ENCODE measurements around the gene OGA. TPM values are rescaled to one million over a fixed set of nuclear protein-coding genes. Genes with fewer than 3 reads are reported as not detected.

Gene OGA
- total and polyA plus RNA-seq, 2 donors (not counting 1 experiment from before 2014, with no cell fraction given) = 128 to 418 TPM

DNA sequence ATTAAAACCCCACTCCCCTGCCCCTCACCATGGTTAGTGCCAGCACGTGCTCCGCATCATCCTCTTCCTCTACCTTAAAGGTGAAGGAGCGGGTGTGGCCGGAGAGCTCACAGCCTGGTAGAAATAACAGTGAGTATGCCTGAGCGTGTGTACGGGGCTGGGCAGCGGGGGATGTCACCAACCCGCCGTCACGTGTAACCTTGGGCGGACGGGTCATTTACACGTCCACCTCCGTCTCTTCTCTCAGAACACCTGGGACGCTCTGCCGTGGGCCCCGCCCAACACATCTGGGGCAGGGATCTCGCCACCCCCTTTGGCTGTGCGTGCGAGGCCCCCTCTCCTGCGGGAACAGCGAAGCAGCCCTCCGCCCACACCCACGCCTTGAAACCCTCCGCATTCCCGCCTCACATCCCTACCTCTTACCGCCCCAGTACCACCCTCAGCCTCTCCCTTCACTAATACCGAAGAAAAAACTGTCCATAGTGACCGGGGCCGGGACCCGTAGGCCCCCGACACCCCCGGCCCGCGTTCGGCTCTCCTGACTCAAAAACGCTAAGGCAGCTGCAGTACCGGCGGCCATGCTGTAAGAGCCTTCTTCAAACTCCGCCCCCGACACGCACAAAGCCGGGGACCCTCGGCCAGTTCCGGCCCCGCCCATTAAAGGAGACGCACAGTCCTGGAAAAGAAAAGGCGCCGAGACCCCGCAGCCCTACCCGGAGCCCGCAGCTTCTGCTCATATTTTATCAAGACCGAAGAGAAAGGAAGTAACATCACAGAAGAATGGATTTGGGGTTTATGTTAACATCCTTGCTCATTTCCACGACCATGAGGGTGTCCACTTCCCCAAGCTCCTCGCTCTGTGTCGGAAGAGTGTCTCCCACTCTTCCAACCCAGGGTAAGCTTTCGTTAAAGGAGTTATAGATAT lies 35.2 kb downstream of the OGA start, which contains the start of gene NPM3:
Gene NPM3, minus strand, starts transcription at position 636 of the 925 bp plus-strand sequence. Its CDS starts 56 bp downstream, at position 580.
- Histone ChIP-seq H3K27ac (ENCODE audit: low read length in 2 of 2) (peak within 1 kb of the TSS; percentile 8 to 69), H3K9ac (ENCODE audit: low read length) (peak within 1 kb of the TSS; percentile 71), H3K9me3 (ENCODE audit: control extremely low read depth in 1 of 3, control insufficient read depth in 2 of 3, insufficient read depth in 1 of 3, low read length in 2 of 3) (peaks cover 0 to 10% (median 0%) of the 10 kb centered on the region in 3 donors), H3K4me2 (replicated peaks; ENCODE audit: low read depth, low read length, poor library complexity, severe bottlenecking) (peak within 1 kb of the TSS; percentile 95), H3K4me1 (ENCODE audit: control insufficient read depth in 2 of 2, insufficient read depth in 2 of 2, low read length in 2 of 2) (peaks cover 32 to 57% of the 10 kb centered on the region in 2 donors), H3K36me3 (replicated peaks in 1 of 2; ENCODE audit: control extremely low read depth in 1 of 2, control insufficient read depth in 1 of 2, extremely low read depth in 1 of 2, insufficient read depth in 2 of 2, low read length in 1 of 2) (peaks cover 0 to 36% of the 10 kb centered on the region in 2 experiments), H3K4me3 (ENCODE audit: control extremely low read depth in 1 of 5, extremely low read depth in 1 of 5, insufficient read depth in 1 of 5, low read depth in 2 of 5, low read length in 4 of 5) (peak within 1 kb of the TSS; percentile 18 to 73 (median 67)), H2AFZ (ENCODE audit: insufficient read depth, low read depth, low read length, poor library complexity, severe bottlenecking) (peak within 1 kb of the TSS; percentile 86), H3K27me3 (replicated peaks in 1 of 4; ENCODE audit: control extremely low read depth in 1 of 4, control insufficient read depth in 3 of 4, insufficient read depth in 4 of 4, low read length in 3 of 4) (peaks cover 0 to 16% (median 7%) of the 10 kb centered on the region in 4 experiments), H3K79me2 (ENCODE audit: control insufficient read depth, insufficient read depth, low read length) (peaks cover 24% of the 10 kb centered on the region), H4K20me1 (ENCODE audit: control insufficient read depth, insufficient read depth, low read length, poor library complexity, severe bottlenecking) (peaks cover 64% of the 10 kb centered on the region)
- H3K4me3 Mint-ChIP-seq = peak within 1 kb of the TSS; percentile 99
- no peaks in the 10 kb centered on the region for H3K9me3 Mint-ChIP-seq (ENCODE audit: insufficient read depth)
- H3K27me3 Mint-ChIP-seq = peaks cover 6% of the 10 kb centered on the region
- TF ChIP-seq EZH2 (IDR thresholded peaks at IDR 0.05; ENCODE audit: borderline replicate concordance, insufficient read depth, low read depth, low read length, poor library complexity, severe bottlenecking) = no peak
- TF ChIP-seq, protein P1, sequence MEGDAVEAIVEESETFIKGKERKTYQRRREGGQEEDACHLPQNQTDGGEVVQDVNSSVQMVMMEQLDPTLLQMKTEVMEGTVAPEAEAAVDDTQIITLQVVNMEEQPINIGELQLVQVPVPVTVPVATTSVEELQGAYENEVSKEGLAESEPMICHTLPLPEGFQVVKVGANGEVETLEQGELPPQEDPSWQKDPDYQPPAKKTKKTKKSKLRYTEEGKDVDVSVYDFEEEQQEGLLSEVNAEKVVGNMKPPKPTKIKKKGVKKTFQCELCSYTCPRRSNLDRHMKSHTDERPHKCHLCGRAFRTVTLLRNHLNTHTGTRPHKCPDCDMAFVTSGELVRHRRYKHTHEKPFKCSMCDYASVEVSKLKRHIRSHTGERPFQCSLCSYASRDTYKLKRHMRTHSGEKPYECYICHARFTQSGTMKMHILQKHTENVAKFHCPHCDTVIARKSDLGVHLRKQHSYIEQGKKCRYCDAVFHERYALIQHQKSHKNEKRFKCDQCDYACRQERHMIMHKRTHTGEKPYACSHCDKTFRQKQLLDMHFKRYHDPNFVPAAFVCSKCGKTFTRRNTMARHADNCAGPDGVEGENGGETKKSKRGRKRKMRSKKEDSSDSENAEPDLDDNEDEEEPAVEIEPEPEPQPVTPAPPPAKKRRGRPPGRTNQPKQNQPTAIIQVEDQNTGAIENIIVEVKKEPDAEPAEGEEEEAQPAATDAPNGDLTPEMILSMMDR (IDR thresholded peaks at IDR 0.05) = no peak
- DNase-seq = peak; percentile 78
- ChIA-PET CTCF (interaction anchor here (0.6 to 5.0 kb wide), 16 partner anchors 10 to 696 kb away, joined by 3 to 48 read pairs (median 4); partner anchors contain the start of gene OGA), POLR2A (interaction anchor here (0.6 to 2.4 kb wide), 4 partner anchors 9 to 368 kb away, joined by 3 to 9 read pairs (median 6); partner anchors contain the start of gene OGA)
- peak; percentile 66 for ATAC-seq (ENCODE audit: low read depth)
- intact Hi-C loops (cut with micrococcal nuclease) = loop anchor here (1.0 to 5.0 kb wide), 3 partner anchors 35 to 282 kb away; partner anchors contain the start of genes DPCD, HPS6, OGA and POLL
- H3K4me1 Mint-ChIP-seq = peaks cover 55% of the 10 kb centered on the region
- H3K27ac Mint-ChIP-seq = peak within 1 kb of the TSS; percentile 90
- WGBS (ENCODE audit: insufficient coverage) = under 1% methylated on average over 43 of the region's 57 CpGs

Measured in B cell (primary cell).